ENCODE measurements around the gene MTCL3. TPM values are rescaled to one million over a fixed set of nuclear protein-coding genes. Genes with fewer than 3 reads are reported as not detected.

Gene MTCL3

Other genes starting within 250 kb of the MTCL3 start
- 32.8 TPM for gene ECHDC1, start 175.7 kb downstream of the MTCL3 start, total RNA-seq
- gene KIAA0408, start 59.9 kb downstream of the MTCL3 start, total RNA-seq = 0.28 TPM
- gene C6orf58, start 57.8 kb upstream of the MTCL3 start, total RNA-seq = not detected